Neural crest cell (in vitro differentiated cells): ENCODE data around the gene NIPA2. TPM values are rescaled to one million over a fixed set of nuclear protein-coding genes. Genes with fewer than 3 reads are reported as not detected.

Source experiments
- DNase-seq: peaks from one replicate; pipeline ENCODE4 v3.0.0; 2021; ENCODE audit warnings: low read depth, mixed read lengths, low spot score
- H3K27ac Mint-ChIP-seq: one replicate; pipeline ENCODE4 v1.8.0; 2021; ENCODE audit warnings: mild to moderate bottlenecking, mixed read lengths; ENCODE audit not compliant: unreplicated experiment
- H3K27me3 Mint-ChIP-seq: 2 replicates; pipeline ENCODE4 v1.8.0; 2021; ENCODE audit warnings: low read depth, mild to moderate bottlenecking, mixed read lengths
- H3K36me3 Mint-ChIP-seq: 2 replicates; pipeline ENCODE4 v1.8.0; 2021; ENCODE audit warnings: low read depth, mild to moderate bottlenecking, mixed read lengths
- H3K4me1 Mint-ChIP-seq: 2 replicates; pipeline ENCODE4 v1.8.0; 2021; ENCODE audit warnings: mixed read lengths
- H3K4me3 Mint-ChIP-seq: one replicate; pipeline ENCODE4 v1.8.0; 2021; ENCODE audit warnings: mild to moderate bottlenecking, mixed read lengths
- H3K9me3 Mint-ChIP-seq: 2 replicates; pipeline ENCODE4 v1.8.0; 2021; ENCODE audit warnings: mixed read lengths
- CTCF ChIP-seq: fragments of 200-600 bp; sonication (generic); conservative IDR thresholded peaks from 2 replicates; pipeline ENCODE4 v1.5.0; 2021; ENCODE audit warnings: antibody characterized with exemption, mild to moderate bottlenecking
- total RNA-seq: library from RNA; stranded (reverse); gene quantifications from 2 replicates; pipeline ENCODE4 v1.2.1, GENCODE V29; 2021

NIPA2 gene
- total RNA-seq, 1 donor from 2014 or later: 49.9 TPM

GRCh38 chr15:22868495-22868894 is 30.0 kb downstream of the NIPA2 start:
- Mint-ChIP-seq H3K27me3 (no peaks in the 10 kb centered on the region), H3K36me3 (peaks cover 49% of the 10 kb centered on the region)

GRCh38 chr15:22868928-22869327 is 30.5 kb downstream of the NIPA2 start:
- H3K4me3 Mint-ChIP-seq: no peak overlapping the region
- H3K9me3 Mint-ChIP-seq: no peaks in the 10 kb centered on the region
- peaks cover 11% of the 10 kb centered on the region for H3K4me1 Mint-ChIP-seq
- H3K27ac Mint-ChIP-seq: no peak overlapping the region
- no peak for DNase-seq
- no peaks in the 10 kb centered on the region for H3K27me3 Mint-ChIP-seq
- H3K36me3 Mint-ChIP-seq: peaks cover 48% of the 10 kb centered on the region
- TF ChIP-seq CTCF: no peak

More at GRCh38 chr15:22868495-22868894, 30.0 kb downstream of the NIPA2 start:
- H3K4me1 Mint-ChIP-seq: peaks cover 10% of the 10 kb centered on the region
- H3K9me3 Mint-ChIP-seq: no peaks in the 10 kb centered on the region
- H3K27ac Mint-ChIP-seq: no peak overlapping the region
- no peak for DNase-seq
- no peak overlapping the region for H3K4me3 Mint-ChIP-seq
- TF ChIP-seq CTCF: no peak

- Mint-ChIP-seq H3K36me3 (peaks cover 44% of the 10 kb centered on the region), H3K27me3 (no peaks in the 10 kb centered on the region), H3K27ac (no peak overlapping the region), H3K4me1 (peaks cover 6% of the 10 kb centered on the region), H3K9me3 (no peaks in the 10 kb centered on the region), H3K4me3 (no peak overlapping the region)
- no peak for TF ChIP-seq CTCF
- no peak for DNase-seq
Measured at GRCh38 chr15:22869856-22870255, 31.4 kb downstream of the NIPA2 start.

GRCh38 chr15:22870865-22871264 is 32.4 kb downstream of the NIPA2 start:
- DNase-seq: no peak
- no peaks in the 10 kb centered on the region for H3K9me3 Mint-ChIP-seq
- peaks cover 6% of the 10 kb centered on the region for H3K4me1 Mint-ChIP-seq
- TF ChIP-seq CTCF: no peak
- H3K36me3 Mint-ChIP-seq: peaks cover 41% of the 10 kb centered on the region
- H3K27ac Mint-ChIP-seq: no peak overlapping the region
- no peaks in the 10 kb centered on the region for H3K27me3 Mint-ChIP-seq
- no peak overlapping the region for H3K4me3 Mint-ChIP-seq

GRCh38 chr15:22871481-22872086 is 33.1 kb downstream of the NIPA2 start:
- no peak overlapping the region for H3K4me3 Mint-ChIP-seq
- no peak for TF ChIP-seq CTCF
- peaks cover 6% of the 10 kb centered on the region for H3K4me1 Mint-ChIP-seq
- peaks cover 39% of the 10 kb centered on the region for H3K36me3 Mint-ChIP-seq
- H3K27me3 Mint-ChIP-seq: no peaks in the 10 kb centered on the region
- no peaks in the 10 kb centered on the region for H3K9me3 Mint-ChIP-seq
- DNase-seq: no peak
- no peak overlapping the region for H3K27ac Mint-ChIP-seq
